IgD-negative memory B cell (primary cell): ENCODE measurements around the gene SEC63. TPM values are rescaled to one million over a fixed set of nuclear protein-coding genes. Genes with fewer than 3 reads are reported as not detected.
"Not testable (repeated sequence)": the region's sequence is repeated elsewhere in the genome, so short reads cannot be mapped to it uniquely, and the experiment has no call there.

ENCODE experiments used
- H3K27ac Mint-ChIP-seq, 3 donors: one replicate each; pipeline ENCODE4 v1.8.0; 2020 to 2022; ENCODE audit warnings: mild to moderate bottlenecking in 3 of 3, mixed read lengths in 3 of 3, moderate library complexity in 1 of 3
- H3K27me3 Mint-ChIP-seq: one replicate; pipeline ENCODE4 v1.8.0; 2021; ENCODE audit warnings: mixed read lengths
- H3K36me3 Mint-ChIP-seq: one replicate; pipeline ENCODE4 v1.8.0; 2020; ENCODE audit warnings: mild to moderate bottlenecking, mixed read lengths
- H3K4me1 Mint-ChIP-seq, 3 donors: one replicate each; pipeline ENCODE4 v1.8.0; 2020 to 2022; ENCODE audit warnings: mixed read lengths in 3 of 3, mild to moderate bottlenecking in 1 of 3
- H3K4me3 Mint-ChIP-seq, 4 donors: one replicate each; pipeline ENCODE4 v1.8.0; 2020 to 2022; ENCODE audit warnings: mild to moderate bottlenecking in 4 of 4, mixed read lengths in 4 of 4, moderate library complexity in 3 of 4
- H3K9me3 Mint-ChIP-seq, 3 donors: one replicate each; pipeline ENCODE4 v1.8.0; 2020 to 2021; ENCODE audit warnings: mixed read lengths in 3 of 3, mild to moderate bottlenecking in 1 of 3
- polyA plus RNA-seq: library from polyadenylated mRNA; unstranded; fragments of 300-500 nt; fragmentation: Illumina TruSeq; gene quantifications from one replicate; pipeline ENCODE4 v1.2.3, GENCODE V29; 2021

SEC63 gene
- polyA plus RNA-seq, 1 donor from 2014 or later = 41.3 TPM

DNA sequence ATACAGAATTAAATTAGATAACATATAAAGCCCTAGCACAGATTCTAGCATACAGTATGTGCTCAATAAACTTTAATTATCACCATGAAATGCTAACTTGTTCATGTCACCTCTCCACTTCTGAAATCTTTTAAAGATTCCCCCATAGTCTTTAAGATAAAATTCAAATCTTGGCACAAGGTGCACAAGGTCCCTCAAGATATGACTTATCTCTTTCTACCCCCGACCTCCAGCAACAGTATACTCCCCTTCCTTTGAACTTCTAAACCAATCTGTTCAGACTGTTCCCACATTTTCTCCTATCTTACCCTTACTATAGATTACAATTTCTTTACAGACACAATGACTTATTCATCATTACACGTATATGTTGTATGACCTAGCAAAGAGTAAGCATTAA lies 29.0 kb downstream of the SEC63 start:
- Mint-ChIP-seq H3K36me3 (peaks cover 18% of the 10 kb centered on the region), H3K27ac (no peak overlapping the region)

DNA sequence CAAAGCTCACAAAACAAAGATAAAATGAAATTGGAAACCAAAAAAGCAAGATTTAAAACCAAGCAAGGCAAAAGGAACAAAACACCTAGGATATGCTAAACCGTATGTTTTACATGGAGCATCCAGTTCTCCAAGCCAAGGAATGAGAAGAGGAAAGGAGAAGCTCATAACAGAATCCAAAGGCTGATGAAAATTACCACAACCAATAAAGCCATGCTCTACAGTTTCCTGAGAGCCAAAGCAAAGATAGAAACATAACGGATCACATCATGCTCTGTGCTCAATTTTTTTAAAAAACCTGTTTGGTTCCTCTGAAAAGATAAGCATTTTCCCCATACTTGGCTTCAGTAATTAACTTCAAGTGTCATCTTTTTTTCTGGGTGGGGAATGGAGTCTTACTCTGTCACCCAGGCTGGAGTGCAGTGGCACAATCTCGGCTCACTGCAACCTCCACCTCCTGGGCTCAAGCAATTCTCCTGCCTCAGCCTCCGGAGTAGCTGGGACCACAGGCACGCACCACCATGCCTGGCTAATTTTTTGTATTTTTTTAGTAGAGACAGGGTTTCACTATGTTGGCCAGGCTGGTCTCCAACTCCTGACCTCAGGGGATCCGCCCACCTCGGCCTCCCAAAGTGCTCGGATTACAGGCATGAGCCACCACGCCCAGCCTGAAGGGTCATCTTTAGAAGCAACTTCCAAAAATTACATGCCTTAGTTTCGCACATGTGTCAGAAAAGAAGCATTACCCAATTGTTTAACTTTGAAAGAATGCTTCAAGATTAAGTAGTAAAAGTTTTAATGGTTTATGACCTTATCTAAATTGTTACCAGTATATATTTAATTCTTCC lies 31.1 kb downstream of the SEC63 start:
- Mint-ChIP-seq H3K4me1 (peaks cover 3 to 22% (median 7%) of the 10 kb centered on the region in 3 donors), H3K36me3 (peaks cover 21% of the 10 kb centered on the region)
- H3K27me3 Mint-ChIP-seq, H3K4me3 Mint-ChIP-seq, H3K27ac Mint-ChIP-seq, H3K9me3 Mint-ChIP-seq: not testable (repeated sequence)

More for the DNA sequence above, 29.0 kb downstream of the SEC63 start:
- Mint-ChIP-seq H3K4me3 (no peak overlapping the region), H3K27me3 (no peaks in the 10 kb centered on the region), H3K4me1 (peaks cover 6 to 22% (median 13%) of the 10 kb centered on the region in 3 donors), H3K9me3 (peaks cover 0 to 8% (median 2%) of the 10 kb centered on the region in 3 donors)

DNA sequence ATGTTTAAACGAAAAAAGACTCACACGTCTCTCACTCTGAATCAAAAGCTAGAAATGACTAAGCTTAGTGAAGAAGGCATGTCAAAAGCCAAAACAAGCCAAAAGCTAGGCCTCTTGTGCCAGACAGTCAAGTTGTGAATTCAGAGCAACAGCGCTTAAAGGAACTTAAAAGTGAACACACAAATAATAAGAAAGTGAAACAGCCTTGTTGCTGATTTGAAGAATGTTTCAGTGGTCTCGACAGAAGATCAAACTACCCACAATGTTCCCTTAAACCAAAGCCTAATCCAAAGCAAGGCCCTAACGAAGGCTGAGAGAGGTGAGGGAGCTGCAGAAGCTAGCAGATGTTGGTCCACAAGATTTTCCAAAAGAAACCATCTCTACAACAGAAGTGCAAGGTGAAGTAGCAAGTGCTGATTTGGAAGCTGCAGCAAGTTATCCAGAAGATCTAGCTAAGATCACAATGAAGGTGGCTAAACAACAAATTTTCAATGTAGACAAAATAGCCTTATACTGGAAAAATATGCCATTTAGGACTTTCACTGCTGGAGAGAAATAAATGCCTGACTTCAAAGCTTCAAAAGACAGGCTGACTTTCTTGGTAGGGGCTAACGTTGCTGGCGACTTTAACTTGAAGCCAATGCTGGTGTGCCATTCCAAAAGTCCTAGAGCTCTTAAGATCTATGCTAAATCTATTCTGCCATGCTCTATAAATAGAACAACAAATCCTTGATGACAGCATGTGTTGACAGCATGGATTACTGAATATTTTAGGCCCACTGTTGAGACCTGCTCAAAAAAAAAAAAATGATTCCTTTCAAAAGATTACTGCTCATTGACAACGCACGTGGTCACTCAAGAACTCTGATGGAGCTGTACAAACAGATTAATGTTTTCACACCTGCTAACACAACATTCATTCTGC lies 40.3 kb downstream of the SEC63 start:
- Mint-ChIP-seq H3K27me3 (no peaks in the 10 kb centered on the region), H3K9me3 (peaks cover 0 to 2% (median 0%) of the 10 kb centered on the region in 3 donors), H3K27ac (no peak overlapping the region), H3K4me1 (peaks cover 4 to 13% (median 4%) of the 10 kb centered on the region in 3 donors), H3K36me3 (peaks cover 27% of the 10 kb centered on the region), H3K4me3 (peak overlapping the region in 1 of 4 donors; percentile 76)

DNA sequence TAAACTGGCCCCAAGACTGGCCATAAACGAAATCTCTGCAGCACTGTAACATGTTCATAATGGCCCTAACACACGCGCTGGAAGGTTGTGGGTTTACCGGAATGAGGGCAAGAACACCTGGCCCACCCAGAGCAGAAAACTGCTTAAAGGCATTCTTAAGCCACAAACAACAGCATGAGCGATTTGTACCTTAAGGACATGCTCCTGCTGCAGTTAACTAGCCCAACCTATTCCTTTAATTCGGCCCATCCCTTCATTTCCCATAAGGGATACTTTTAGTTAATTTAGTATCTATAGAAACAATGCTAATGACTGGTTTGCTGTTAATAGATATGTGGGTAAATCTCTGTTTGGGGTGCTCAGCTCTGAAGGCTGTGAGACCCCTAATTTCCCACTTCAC lies 41.0 kb downstream of the SEC63 start:
- H3K4me1 Mint-ChIP-seq, H3K27ac Mint-ChIP-seq, H3K27me3 Mint-ChIP-seq, H3K9me3 Mint-ChIP-seq: not testable (repeated sequence)
- Mint-ChIP-seq H3K4me3 (peak overlapping the region in 1 of 4 donors; percentile 76), H3K36me3 (peaks cover 25% of the 10 kb centered on the region)

DNA sequence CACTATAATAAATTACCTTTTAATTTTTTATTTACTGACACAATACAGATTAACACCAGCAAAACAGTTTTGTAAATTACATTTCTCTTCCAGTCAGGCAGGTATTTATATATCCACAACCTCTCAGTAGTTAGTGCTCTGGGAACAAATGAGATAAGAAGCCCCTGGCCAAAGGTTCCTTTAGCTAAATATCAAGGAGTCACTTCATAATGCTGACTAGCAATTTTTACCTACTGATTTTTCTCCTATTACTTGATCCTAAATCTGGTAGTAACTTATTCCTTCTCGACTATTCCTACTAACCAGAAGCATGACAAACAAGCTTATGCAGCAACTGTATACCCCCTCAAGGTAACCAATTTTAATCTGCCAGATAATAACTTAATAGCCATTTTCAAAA lies 46.3 kb downstream of the SEC63 start:
- Mint-ChIP-seq H3K4me1 (peaks cover 0 to 2% (median 1%) of the 10 kb centered on the region in 3 donors), H3K27me3 (no peaks in the 10 kb centered on the region), H3K27ac (peak overlapping the region in 1 of 3 donors; percentile 68), H3K9me3 (no peaks in the 10 kb centered on the region), H3K36me3 (peaks cover 26% of the 10 kb centered on the region), H3K4me3 (no peak overlapping the region)

DNA sequence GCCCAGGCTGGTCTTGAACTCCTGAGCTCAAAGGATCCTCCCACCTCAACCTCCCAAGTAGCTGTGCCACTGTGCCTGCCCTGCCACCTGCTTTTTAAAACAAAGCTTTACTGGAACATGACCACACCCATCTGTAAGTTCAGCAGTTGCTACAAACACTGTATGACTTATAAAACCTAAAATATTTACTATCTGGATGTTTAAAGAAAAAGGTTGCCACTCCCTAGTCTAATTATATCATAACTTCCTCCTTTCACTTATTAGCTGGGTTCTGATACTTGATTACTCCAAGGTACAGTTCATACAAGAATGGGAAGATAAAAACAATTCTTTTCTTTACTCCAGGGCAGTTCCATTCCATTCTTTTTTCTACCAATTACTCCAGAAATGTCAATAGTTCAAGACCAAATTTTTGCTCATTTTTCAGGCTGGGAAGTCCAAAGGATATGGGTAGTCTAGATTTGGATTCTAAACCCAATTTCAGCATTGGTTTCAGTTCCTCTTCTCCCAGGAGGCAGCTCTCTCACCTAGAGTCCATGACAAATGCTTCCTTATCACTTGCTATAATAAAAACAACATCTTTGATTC lies 63.1 kb downstream of the SEC63 start:
- Mint-ChIP-seq H3K4me3 (peak overlapping the region; percentile 17 to 84 (median 60)), H3K27ac (peak overlapping the region; percentile 49 to 92 (median 75)), H3K9me3 (peaks cover 0 to 1% (median 0%) of the 10 kb centered on the region in 3 donors), H3K27me3 (no peaks in the 10 kb centered on the region), H3K4me1 (peaks cover 31 to 48% (median 39%) of the 10 kb centered on the region in 3 donors), H3K36me3 (peaks cover 12% of the 10 kb centered on the region)

DNA sequence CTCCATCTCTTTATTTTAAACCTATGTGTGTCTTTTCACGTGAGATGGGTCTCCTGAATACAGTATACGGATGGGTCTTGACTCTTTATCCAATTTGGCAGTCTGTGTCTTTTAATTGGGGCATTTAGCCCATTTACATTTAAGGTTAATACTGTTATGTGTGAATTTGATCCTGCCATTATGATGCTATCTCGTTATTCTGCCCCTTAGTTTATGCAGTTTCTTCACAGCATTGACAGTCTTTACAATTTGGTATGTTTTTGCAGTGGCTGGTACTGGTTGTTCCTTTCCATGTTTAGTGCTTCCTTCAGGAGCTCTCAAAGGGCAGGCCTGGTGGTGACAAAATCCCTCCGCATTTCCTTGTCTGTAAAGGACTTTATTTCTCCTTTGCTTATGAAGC lies 67.6 kb downstream of the SEC63 start:
- peaks cover 38 to 50% (median 48%) of the 10 kb centered on the region in 3 donors for H3K4me1 Mint-ChIP-seq
- H3K27me3 Mint-ChIP-seq, H3K4me3 Mint-ChIP-seq, H3K27ac Mint-ChIP-seq, H3K9me3 Mint-ChIP-seq: not testable (repeated sequence)
- H3K36me3 Mint-ChIP-seq = peaks cover 14% of the 10 kb centered on the region

DNA sequence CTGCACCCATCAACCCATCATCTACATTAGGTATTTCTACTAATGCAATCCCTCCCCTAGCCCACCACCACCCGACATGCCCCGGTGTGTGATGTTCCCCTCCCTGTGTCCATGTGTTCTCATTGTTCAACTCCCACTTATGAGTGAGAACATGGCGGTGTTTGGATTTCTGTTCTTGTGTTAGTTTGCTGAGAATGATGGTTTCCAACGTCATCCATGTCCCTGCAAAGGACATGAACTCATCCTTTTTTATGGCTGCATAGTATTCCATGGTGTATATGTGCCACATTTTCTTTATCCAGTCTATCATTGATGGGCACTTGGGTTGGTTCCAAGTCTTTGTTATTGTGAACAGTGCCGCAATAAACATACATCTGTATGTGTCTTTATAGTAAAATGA lies 72.1 kb downstream of the SEC63 start:
- Mint-ChIP-seq H3K4me3 (peak overlapping the region in 1 of 4 donors; percentile 34), H3K27ac (peak overlapping the region in 1 of 3 donors; percentile 79), H3K36me3 (peaks cover 14% of the 10 kb centered on the region), H3K4me1 (peaks cover 12 to 26% (median 23%) of the 10 kb centered on the region in 3 donors)
- H3K27me3 Mint-ChIP-seq, H3K9me3 Mint-ChIP-seq: not testable (repeated sequence)

DNA sequence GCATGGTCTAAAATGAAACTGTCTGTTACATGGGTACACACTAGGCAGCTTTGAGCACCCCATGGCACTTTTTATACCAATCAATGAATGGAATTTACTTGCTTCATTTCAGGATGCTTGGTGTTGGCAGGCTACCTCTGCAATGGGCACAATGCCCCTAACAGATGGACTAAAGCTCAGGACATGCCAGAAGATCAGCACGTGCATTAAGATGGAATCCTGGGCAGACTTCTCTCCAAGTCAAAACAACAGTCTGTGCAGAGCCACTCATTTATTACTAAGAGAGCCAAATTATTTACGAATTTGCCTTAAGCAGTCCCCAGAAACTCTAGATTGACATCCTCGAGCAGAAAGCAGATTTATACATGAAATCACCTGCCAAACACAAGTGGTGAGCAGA lies 78.1 kb downstream of the SEC63 start:
- H3K27me3 Mint-ChIP-seq = no peaks in the 10 kb centered on the region
- no peaks in the 10 kb centered on the region for H3K9me3 Mint-ChIP-seq
- H3K27ac Mint-ChIP-seq = peak overlapping the region; percentile 39 to 81 (median 60)
- H3K36me3 Mint-ChIP-seq = peaks cover 16% of the 10 kb centered on the region
- peaks cover 10 to 23% (median 19%) of the 10 kb centered on the region in 3 donors for H3K4me1 Mint-ChIP-seq
- no peak overlapping the region for H3K4me3 Mint-ChIP-seq

DNA sequence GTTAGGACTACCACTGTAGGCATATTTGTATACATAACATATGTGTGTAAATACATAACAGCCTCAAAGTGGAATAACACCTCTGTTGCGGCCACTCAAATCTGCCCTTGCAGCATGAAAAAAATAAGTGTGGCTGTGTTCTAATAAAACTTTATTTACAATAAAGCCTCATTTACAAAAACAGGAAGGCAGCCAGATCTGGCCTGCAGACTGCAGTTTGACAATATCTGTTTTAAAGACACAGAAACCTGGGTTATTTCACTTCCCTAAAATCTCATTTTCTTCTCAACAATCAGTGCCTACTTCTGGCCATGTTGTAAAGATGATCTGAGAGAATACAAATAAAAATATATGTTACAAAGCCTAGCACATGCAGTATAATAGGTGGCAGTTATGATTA lies 80.0 kb downstream of the SEC63 start:
- Mint-ChIP-seq H3K27me3 (no peaks in the 10 kb centered on the region), H3K27ac (peak overlapping the region; percentile 11 to 88 (median 59)), H3K9me3 (no peaks in the 10 kb centered on the region), H3K36me3 (peaks cover 17% of the 10 kb centered on the region), H3K4me1 (peaks cover 8 to 18% (median 16%) of the 10 kb centered on the region in 3 donors), H3K4me3 (peak overlapping the region in 2 of 4 donors; percentile 20 to 49)

DNA sequence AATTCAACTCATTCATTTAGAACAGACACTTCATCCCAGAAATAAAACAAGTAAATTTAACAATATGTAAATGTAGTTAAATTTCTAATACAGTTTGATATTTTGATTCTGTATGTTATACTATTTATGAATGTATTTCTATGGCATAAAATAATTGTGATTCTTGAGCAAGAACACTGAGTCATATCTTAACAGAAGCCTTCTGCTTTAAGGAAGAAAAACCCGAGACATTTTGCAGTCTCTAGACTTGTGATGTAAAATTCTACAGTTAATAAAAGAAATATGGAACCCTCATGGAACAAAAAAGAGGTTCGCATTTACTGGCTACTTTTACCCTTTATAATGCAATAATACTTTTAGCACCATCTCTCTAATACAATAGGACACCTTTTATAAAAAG lies 86.0 kb downstream of the SEC63 start:
- peaks cover 10% of the 10 kb centered on the region for H3K36me3 Mint-ChIP-seq
- peaks cover 10 to 19% (median 14%) of the 10 kb centered on the region in 3 donors for H3K4me1 Mint-ChIP-seq
- no peaks in the 10 kb centered on the region for H3K27me3 Mint-ChIP-seq
- H3K4me3 Mint-ChIP-seq = peak overlapping the region in 1 of 4 donors; percentile 63
- H3K9me3 Mint-ChIP-seq = no peaks in the 10 kb centered on the region
- no peak overlapping the region for H3K27ac Mint-ChIP-seq

DNA sequence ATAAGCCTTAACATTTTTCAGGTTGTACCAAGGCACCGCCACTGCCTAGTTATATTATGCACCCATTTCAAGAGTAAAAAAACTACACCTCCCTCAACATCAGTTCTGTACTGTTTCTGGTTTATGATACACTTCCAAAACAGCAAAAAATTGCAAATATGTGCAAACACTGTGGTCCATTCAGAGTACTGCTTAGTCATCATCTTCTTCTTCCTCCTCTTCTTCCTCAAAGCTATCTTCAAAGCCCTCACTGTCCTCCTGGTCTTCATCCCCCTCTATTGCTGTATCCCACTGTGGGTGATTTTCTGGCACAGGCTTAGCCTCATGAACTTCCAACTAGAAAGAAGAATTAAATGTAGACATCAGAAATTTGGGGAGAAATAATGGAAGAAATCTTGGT lies 86.5 kb downstream of the SEC63 start:
- Mint-ChIP-seq H3K4me3 (peak overlapping the region in 1 of 4 donors; percentile 63), H3K27ac (peak overlapping the region in 2 of 3 donors; percentile 17 to 74), H3K4me1 (peaks cover 12 to 19% (median 14%) of the 10 kb centered on the region in 3 donors)
- not testable (repeated sequence) for H3K27me3 Mint-ChIP-seq, H3K36me3 Mint-ChIP-seq, H3K9me3 Mint-ChIP-seq

DNA sequence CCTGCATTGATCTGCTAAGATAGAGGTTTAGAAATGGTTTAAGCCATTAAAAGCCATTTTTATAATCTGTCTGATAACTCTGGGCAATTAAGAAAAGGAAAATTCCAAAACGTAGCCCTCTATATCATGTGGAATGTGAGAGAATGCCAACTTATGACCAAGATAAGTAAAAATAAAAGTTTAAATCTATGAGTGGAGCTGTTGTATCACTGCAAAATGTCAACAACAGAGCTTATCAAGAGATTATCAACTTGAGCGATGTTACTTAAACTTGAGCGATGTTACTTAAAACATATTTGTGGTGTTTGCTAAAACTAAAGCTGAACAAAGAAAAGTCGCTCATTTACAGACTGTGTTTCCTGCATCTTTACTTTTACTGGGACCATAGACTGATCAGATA lies 87.0 kb downstream of the SEC63 start:
- H3K27me3 Mint-ChIP-seq = no peaks in the 10 kb centered on the region
- H3K4me1 Mint-ChIP-seq = peaks cover 12 to 19% (median 14%) of the 10 kb centered on the region in 3 donors
- H3K27ac Mint-ChIP-seq = no peak overlapping the region
- no peak overlapping the region for H3K4me3 Mint-ChIP-seq
- peaks cover 8% of the 10 kb centered on the region for H3K36me3 Mint-ChIP-seq
- H3K9me3 Mint-ChIP-seq = peaks cover 0 to 2% (median 0%) of the 10 kb centered on the region in 3 donors

DNA sequence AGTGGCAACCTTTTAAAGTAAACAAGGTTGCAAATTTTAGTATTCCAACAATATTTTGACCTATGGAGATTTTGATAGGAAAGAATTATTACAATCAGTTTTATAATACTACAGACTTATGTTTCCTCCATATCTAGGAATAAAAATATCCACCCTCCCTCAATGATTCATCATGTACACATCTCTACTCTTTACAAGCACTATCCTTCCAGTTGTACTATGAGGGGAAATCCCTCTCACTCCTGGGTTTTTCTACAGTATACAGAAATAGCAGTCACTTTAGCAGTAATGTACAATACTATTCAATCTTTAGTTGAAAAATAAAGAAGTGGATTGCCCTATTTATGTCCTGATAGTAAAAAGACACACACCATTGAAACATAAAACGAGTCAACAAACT lies 87.6 kb downstream of the SEC63 start:
- no peaks in the 10 kb centered on the region for H3K27me3 Mint-ChIP-seq
- peaks cover 12 to 19% (median 14%) of the 10 kb centered on the region in 3 donors for H3K4me1 Mint-ChIP-seq
- no peak overlapping the region for H3K4me3 Mint-ChIP-seq
- H3K27ac Mint-ChIP-seq = peak overlapping the region in 2 of 3 donors; percentile 45 to 92
- H3K36me3 Mint-ChIP-seq = peaks cover 8% of the 10 kb centered on the region
- H3K9me3 Mint-ChIP-seq = peaks cover 0 to 2% (median 0%) of the 10 kb centered on the region in 3 donors
